Mesodermal cell (in vitro differentiated cells): Measurements from ENCODE around the gene TRIM38.
A peak's percentile ranks its signal among the peaks of the same experiment; 100 is the strongest.

Experiments
- H3K27ac ChIP-seq: 2 replicates; pipeline ENCODE4 v1.7.0; 2013; ENCODE audit warnings: mild to moderate bottlenecking, low read depth, low read length, moderate library complexity; ENCODE audit not compliant: severe bottlenecking
- H3K36me3 ChIP-seq: 2 replicates; pipeline ENCODE4 v1.7.1; 2013; ENCODE audit warnings: mild to moderate bottlenecking, low read length, moderate library complexity; ENCODE audit not compliant: control insufficient read depth, insufficient read depth
- H3K4me1 ChIP-seq: one replicate; pipeline ENCODE4 v1.7.1; 2013; ENCODE audit warnings: mild to moderate bottlenecking, low read length; ENCODE audit not compliant: insufficient read depth, control insufficient read depth, poor library complexity, severe bottlenecking
- H3K4me3 ChIP-seq: 2 replicates; pipeline ENCODE4 v1.7.0; 2013; ENCODE audit warnings: low read length, control low read depth, mild to moderate bottlenecking; ENCODE audit not compliant: insufficient read depth, poor library complexity, severe bottlenecking; ENCODE audit errors: extremely low read depth
- H3K9me3 ChIP-seq: 2 replicates; pipeline ENCODE4 v1.7.1; 2013; ENCODE audit warnings: mild to moderate bottlenecking, low read length, moderate library complexity; ENCODE audit not compliant: control insufficient read depth
- WGBS, 2 experiments: methylation state at CpG; one replicate each; pipeline ENCODE4 v1.1.5; 2013; ENCODE audit warnings: missing lambda C conversion rate in 2 of 2; ENCODE audit not compliant: insufficient coverage in 2 of 2; 5-methylcytosine and 5-hydroxymethylcytosine counted together

The TRIM38 gene

GRCh38 chr6:26021001-26021349 is 58.4 kb downstream of the TRIM38 start:
- WGBS, 2 experiments, result 92 to 93% methylated on average over 21 to 23 of the region's 23 CpGs
- Histone ChIP-seq H3K4me3 (peak overlapping the region; percentile 23), H3K4me1 (peaks cover 7% of the 10 kb centered on the region), H3K36me3 (no peaks in the 10 kb centered on the region), H3K9me3 (peaks cover 7% of the 10 kb centered on the region), H3K27ac (peak overlapping the region; percentile 74)

DNA sequence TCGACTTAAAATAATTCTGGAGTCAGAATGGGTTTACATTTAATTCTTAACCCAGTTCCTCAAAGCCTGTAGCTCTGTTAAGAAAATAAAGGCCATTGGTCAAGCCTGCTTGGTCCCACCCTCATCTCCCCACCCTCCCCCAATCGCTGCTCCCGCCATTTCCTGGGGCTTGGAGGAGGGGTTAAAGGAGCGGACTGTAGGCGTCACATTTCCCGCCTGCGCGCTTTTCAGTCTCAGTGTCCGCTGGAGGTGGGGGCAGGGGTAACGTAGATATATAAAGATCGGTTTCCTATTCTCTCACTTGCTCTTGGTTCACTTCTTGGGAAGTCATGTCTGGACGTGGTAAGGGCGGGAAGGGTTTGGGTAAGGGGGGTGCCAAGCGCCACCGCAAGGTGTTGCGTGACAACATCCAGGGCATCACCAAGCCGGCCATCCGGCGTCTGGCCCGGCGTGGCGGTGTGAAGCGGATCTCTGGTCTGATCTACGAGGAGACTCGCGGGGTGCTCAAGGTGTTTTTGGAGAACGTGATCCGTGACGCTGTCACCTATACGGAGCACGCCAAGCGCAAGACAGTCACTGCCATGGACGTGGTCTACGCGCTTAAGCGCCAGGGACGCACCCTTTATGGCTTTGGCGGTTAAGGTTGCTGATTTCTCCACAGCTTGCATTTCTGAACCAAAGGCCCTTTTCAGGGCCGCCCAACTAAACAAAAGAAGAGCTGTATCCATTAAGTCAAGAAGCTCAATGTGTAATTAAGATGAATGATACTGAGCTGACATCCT is 58.9 kb downstream of the TRIM38 start:
- no peaks in the 10 kb centered on the region for H3K36me3 ChIP-seq
- WGBS, 2 experiments, result 90 to 91% methylated on average over 31 to 33 of the region's 39 CpGs
- H3K4me1 ChIP-seq, result peaks cover 9% of the 10 kb centered on the region
- peak overlapping the region; percentile 23 for H3K4me3 ChIP-seq
- peak overlapping the region; percentile 74 for H3K27ac ChIP-seq
- peaks cover 7% of the 10 kb centered on the region for H3K9me3 ChIP-seq

- WGBS, 2 experiments, result 84 to 88% methylated on average over 4 to 5 of the region's 5 CpGs
Observed at GRCh38 chr6:26022132-26022472, 59.5 kb downstream of the TRIM38 start.

GRCh38 chr6:26022737-26023136 is 60.1 kb downstream of the TRIM38 start:
- H3K27ac ChIP-seq, result no peak overlapping the region
- H3K9me3 ChIP-seq, result peaks cover 7% of the 10 kb centered on the region
- no peaks in the 10 kb centered on the region for H3K36me3 ChIP-seq
- no CpG with 5 or more reads among the region's 1 CpG for whole genome bisulfite sequencing, 2 experiments
- H3K4me1 ChIP-seq, result peaks cover 13% of the 10 kb centered on the region
- no peak overlapping the region for H3K4me3 ChIP-seq

More at GRCh38 chr6:26022132-26022472, 59.5 kb downstream of the TRIM38 start:
- Histone ChIP-seq H3K27ac (peak overlapping the region; percentile 74), H3K9me3 (peaks cover 7% of the 10 kb centered on the region), H3K4me3 (peak overlapping the region; percentile 23), H3K36me3 (no peaks in the 10 kb centered on the region), H3K4me1 (peaks cover 9% of the 10 kb centered on the region)

- WGBS, 2 experiments, result 90 to 100% methylated on average over 1 of the region's 3 CpGs
- Histone ChIP-seq H3K27ac (peak overlapping the region; percentile 93), H3K4me1 (peaks cover 19% of the 10 kb centered on the region), H3K36me3 (no peaks in the 10 kb centered on the region), H3K9me3 (peaks cover 7% of the 10 kb centered on the region), H3K4me3 (no peak overlapping the region)
Observed at GRCh38 chr6:26024651-26025046, 62.0 kb downstream of the TRIM38 start.

GRCh38 chr6:26025047-26025893 is 62.7 kb downstream of the TRIM38 start:
- Histone ChIP-seq H3K36me3 (no peaks in the 10 kb centered on the region), H3K9me3 (peaks cover 7% of the 10 kb centered on the region), H3K4me3 (no peak overlapping the region), H3K27ac (peak overlapping the region; percentile 93), H3K4me1 (peaks cover 25% of the 10 kb centered on the region)
- WGBS, 2 experiments, result 80 to 86% methylated on average over 12 to 16 of the region's 17 CpGs

- peak overlapping the region; percentile 93 for H3K27ac ChIP-seq
- peaks cover 25% of the 10 kb centered on the region for H3K4me1 ChIP-seq
- WGBS, 2 experiments, result 0 to 2% methylated on average over 18 to 20 of the region's 23 CpGs
- peak overlapping the region; percentile 61 for H3K4me3 ChIP-seq
- no peaks in the 10 kb centered on the region for H3K36me3 ChIP-seq
- no peaks in the 10 kb centered on the region for H3K9me3 ChIP-seq
Observed at GRCh38 chr6:26025894-26026832, 63.6 kb downstream of the TRIM38 start.

DNA sequence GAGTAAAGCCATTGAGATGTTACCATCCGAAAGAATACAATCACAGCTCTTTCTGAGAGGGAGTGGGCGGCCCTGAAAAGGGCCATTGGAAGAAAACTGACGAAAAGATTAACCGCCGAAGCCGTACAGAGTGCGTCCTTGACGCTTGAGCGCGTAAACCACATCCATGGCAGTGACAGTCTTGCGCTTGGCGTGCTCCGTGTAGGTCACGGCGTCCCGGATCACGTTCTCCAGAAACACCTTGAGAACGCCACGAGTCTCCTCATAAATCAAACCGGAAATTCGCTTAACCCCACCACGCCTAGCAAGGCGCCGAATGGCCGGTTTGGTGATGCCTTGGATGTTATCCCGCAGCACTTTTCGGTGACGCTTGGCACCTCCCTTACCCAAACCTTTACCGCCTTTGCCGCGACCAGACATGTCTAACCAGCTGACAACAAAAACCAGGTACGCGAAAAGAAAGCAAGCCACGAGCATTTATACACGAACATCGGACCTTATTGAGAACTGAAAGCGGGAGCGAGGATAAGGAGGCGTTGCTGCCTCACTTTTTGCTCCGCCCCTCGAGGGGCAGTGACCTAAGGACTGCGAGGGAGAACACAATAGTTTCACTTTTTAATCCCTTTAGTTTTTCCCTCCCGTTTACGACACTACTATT is 64.4 kb downstream of the TRIM38 start:
- peak overlapping the region; percentile 93 for H3K27ac ChIP-seq
- no peaks in the 10 kb centered on the region for H3K36me3 ChIP-seq
- H3K9me3 ChIP-seq, result no peaks in the 10 kb centered on the region
- WGBS, 2 experiments, result 0 to 1% methylated on average over 35 to 39 of the region's 44 CpGs
- H3K4me1 ChIP-seq, result peaks cover 25% of the 10 kb centered on the region
- H3K4me3 ChIP-seq, result peak overlapping the region; percentile 61

DNA sequence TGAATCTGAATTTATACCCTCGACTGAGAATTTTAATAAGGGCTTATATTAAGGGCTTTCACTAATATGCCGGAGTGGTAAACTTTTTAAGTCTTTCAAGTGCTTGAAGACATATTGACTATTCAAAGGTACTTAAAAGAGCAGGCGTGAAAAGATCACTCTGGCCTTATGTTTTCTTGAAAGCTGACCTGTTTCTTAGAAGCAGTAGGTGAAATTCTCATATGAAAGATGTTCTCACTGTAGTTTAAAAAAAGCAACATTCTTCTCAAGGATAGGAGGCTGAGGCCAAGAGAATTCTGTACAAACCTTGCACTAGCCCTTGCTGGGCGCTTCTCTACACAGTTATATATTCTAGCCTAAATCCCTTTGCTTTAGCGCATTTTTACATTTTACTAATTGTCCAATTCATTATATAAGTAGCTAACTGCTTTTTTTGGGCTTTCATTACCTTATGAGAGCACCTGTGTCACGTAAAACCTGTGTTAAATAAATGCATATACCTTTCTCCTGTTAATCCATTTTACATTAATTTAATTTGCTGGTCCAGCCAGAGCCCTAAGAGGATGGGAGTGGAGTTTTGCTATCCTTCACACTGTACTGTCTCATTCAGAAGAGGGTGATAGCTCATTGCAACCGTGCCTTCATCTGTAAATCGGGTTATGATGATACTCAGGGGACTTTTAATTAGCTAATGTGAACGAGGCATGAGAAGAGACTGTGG is 65.0 kb downstream of the TRIM38 start:
- 65 to 70% methylated on average over 4 of the region's 9 CpGs for WGBS, 2 experiments
- no peaks in the 10 kb centered on the region for H3K9me3 ChIP-seq
- H3K36me3 ChIP-seq, result no peaks in the 10 kb centered on the region
- peaks cover 25% of the 10 kb centered on the region for H3K4me1 ChIP-seq
- peak overlapping the region; percentile 61 for H3K4me3 ChIP-seq
- H3K27ac ChIP-seq, result no peak overlapping the region
